AG08396 (cell line): ENCODE measurements around the gene B3GAT2.
A peak's percentile ranks its signal among the peaks of the same experiment; 100 is the strongest.
"Not testable (repeated sequence)": the region's sequence is repeated elsewhere in the genome, so short reads cannot be mapped to it uniquely, and the experiment has no call there.

Source experiments
- DNase-seq: peaks from one replicate; pipeline ENCODE4 v3.0.0; 2012; ENCODE audit warnings: low spot score, mixed read lengths

B3GAT2 gene, protein sequence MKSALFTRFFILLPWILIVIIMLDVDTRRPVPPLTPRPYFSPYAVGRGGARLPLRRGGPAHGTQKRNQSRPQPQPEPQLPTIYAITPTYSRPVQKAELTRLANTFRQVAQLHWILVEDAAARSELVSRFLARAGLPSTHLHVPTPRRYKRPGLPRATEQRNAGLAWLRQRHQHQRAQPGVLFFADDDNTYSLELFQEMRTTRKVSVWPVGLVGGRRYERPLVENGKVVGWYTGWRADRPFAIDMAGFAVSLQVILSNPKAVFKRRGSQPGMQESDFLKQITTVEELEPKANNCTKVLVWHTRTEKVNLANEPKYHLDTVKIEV

DNA sequence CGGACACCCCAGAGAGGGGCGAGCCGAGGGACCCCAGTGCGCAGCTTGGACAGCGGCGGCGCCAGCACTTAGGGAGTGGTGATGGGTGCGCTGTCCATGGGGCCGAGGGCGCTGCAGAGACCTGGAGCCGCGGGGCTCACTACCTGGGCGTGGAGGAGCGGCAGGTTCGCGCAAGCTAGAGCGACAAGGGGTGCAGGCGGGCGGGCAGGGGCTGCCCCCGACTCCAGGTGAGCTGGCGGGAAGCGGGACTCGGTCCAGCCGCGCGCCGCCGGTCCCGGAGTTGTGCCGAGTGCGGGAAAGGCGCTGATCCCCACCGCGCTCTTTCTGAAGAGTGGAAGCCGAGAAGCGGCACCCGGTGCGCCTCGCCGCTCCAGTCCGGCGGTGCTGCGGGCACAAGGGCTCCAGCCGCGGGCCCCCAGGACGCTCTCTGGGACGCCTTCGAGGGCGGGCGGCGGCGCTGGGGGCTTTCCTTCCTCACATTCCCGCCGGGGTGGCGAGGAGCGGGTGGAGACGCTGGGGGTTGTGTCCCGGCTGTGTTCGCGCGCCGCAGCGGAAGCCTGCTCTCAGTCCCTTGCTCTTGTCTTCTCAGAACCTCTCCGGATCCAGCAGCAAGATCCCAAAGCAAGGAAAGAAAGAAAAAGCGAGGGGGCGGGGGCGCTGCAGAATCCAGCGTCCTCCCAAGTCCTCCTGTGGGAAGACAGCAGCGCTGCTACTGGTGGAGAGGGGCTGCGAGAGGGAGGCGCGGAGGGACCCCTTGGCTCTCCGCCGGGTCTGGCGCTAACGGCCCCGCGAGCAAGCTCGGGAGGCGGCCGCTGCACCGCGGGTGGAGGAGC, at the start of gene B3GAT2:
B3GAT2 (minus strand) TSS at position 610 of the 833 bp plus-strand sequence. CDS start 631 bp downstream, outside the sequence.
- DNase-seq: peak; percentile 21

DNA sequence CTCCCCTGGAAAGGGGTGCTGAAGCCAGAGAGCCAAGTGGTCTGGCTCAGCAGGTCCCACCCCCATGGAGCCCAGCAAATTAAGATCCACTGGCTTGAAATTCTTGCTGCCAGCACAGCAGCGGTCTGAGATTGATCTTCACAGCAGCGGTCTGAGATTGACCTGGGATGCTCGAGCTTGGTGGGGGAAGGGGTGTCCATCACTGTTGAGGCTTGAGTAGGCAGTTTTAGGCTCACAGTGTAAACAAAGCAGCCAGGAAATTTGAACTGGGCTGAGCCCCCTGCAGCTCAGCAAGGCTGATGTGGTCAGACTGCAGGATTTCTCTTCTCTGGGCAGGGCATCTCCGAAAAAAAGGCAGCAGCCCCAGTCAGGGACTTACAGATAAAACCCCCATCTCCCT, 41.3 kb upstream of the B3GAT2 start:
- no peak for DNase-seq

DNA sequence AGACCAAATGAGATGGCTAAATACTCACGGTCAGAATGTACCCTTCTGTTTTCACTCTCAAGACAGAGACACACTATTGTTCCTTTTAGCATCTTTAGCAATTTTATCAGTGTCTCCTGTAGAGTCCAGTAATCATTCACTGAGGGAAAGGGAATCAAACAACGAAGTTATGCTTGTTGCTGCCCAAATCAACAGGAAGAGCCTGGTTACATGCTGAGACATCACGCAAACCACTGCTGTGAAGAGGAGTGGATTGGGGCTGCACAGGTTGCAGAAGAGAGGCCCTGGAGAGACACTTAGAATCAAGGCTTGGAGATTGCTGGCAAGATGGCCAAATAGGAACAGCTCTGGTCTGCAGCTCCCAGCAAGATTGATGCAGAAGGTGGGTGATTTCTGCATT, 40.5 kb upstream of the B3GAT2 start:
- DNase-seq: no peak

DNA sequence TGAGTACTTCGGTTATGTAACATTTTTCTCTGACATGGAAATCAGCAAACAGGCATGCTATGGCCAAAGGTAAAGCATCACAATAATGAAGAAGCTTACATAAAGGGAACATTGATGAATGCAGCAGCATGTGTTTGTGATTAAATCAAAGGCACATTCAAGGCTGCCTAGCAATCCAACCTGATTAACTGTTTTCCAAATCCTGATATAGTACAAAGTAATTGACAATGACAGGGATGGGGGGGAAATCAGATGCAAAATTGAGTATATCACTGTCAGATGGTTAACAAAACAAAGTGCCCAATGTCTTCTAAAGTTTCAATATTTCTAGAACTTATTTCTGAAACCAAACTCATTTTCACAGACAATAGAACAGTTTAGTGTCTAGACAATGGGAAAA, 39.2 kb upstream of the B3GAT2 start:
- no peak for DNase-seq

GRCh38 chr6:70995411-70995810, 38.6 kb upstream of the B3GAT2 start:
- DNase-seq: no peak

- no peak for DNase-seq
These were observed 34.4 kb upstream of the B3GAT2 start for GRCh38 chr6:70991253-70991652.

GRCh38 chr6:70985156-70985555, 28.3 kb upstream of the B3GAT2 start:
- DNase-seq: no peak

GRCh38 chr6:70982747-70983146, 25.9 kb upstream of the B3GAT2 start:
- DNase-seq: no peak

DNA sequence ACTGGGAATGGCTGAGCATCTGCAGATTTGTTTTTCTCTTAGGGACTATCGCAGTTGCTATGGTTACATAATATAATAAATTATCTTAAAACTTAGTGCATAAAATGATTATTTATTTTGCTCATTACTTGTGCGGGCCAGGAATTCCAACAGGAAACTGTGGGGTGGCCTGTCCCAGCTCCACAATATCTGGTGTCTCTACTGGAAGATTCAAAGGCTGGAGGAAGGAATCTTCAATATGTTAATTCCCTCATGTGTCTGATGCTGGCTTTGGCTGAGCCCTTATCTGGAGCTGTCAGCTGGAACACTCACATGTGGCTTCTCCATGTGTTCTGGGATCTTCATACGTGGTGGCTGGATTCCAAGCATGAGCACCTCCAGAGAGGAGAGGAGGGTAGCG, 23.9 kb upstream of the B3GAT2 start:
- no peak for DNase-seq

- no peak for DNase-seq
These were observed 16.7 kb upstream of the B3GAT2 start for GRCh38 chr6:70973604-70974003.

DNA sequence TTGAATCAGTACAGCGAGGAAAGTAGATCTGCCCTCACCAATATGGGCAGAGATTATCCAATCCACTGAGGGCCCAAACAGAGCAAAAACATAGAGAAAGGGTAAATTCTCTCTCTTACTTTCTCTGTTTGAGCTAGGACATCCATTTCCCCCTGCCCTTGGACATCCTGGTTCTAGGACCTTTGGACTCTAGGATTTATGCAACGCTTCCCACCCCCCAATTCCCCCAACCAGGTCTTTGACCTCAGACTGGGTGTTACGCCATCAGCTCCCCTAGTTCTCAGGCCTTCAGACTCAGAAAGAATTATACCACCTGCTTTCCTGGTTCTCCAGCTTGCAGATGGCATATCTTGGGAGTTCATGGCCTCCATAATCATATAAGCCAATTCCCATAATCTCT, 10.2 kb upstream of the B3GAT2 start:
- no peak for DNase-seq

DNA sequence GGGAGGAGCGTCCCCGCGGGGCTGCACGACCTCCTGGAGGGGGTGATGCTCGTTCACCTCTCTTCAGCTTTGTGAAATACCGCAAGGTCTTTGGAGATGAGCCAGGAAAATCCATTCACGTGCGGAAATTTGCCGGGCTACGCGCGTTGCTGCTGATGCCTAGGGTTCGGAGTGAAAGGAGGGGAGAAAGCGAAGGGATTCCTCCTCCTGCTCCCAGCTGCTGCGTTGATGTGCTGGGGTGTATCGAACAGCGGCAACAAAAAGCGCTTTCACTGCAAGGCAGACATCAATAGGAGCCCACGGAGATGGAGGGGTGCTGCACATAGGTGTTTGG, 391 bp upstream of the B3GAT2 start:
- no peak for DNase-seq

DNA sequence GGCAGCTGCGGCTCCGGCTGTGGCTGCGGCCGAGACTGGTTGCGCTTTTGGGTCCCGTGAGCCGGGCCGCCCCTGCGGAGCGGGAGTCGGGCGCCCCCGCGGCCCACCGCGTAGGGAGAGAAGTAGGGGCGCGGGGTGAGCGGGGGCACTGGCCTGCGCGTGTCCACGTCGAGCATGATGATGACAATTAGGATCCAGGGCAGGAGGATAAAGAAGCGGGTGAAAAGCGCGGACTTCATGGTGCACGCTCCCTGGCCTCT, 739 bp downstream of the B3GAT2 start:
- DNase-seq: no peak

- peak; percentile 81 for DNase-seq
These were observed 1.2 kb downstream of the B3GAT2 start for GRCh38 chr6:70955441-70956190.

DNA sequence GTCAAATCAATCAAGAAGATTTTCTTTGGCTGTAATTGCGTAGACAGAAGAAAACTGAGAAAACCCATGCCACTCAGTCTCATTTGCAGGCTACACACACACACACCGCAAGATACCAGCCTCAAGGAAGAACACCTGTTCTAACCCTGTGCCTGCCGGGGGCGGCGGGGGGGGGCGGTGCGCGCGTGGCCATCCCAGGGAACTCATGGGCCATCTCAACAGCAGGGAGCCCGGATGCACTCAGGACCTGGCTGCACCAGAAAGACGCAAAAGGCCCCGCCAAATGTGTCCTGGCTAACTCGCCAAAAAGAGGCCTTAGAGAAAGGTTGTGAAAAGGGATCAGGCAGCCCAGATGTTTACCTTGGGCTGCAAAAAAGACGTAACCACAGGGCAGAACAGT, 2.1 kb downstream of the B3GAT2 start:
- no peak for DNase-seq

- DNase-seq: no peak
These were observed 2.7 kb downstream of the B3GAT2 start for GRCh38 chr6:70954176-70954575.

GRCh38 chr6:70952608-70953165, 4.2 kb downstream of the B3GAT2 start:
- no peak for DNase-seq

DNA sequence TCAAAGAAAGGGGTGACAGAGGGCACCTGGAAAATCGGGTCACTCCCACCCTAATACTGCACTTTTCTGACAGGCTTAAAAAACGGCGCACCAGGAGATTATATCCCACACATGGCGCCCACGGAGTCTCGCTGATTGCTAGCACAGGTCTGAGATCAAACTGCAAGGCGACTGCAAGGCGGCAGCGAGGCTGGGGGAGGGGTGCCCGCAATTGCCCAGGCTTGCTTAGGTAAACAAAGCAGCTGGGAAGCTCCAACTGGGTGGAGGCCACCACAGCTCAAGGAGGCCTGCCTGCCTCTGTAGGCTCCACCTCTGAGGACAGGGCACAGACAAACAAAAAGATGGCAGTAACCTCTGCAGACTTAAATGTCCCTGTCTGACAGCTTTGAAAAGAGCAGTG, 12.5 kb downstream of the B3GAT2 start:
- not testable (repeated sequence) for DNase-seq

GRCh38 chr6:70933853-70934252, 23.0 kb downstream of the B3GAT2 start:
- DNase-seq: no peak

DNA sequence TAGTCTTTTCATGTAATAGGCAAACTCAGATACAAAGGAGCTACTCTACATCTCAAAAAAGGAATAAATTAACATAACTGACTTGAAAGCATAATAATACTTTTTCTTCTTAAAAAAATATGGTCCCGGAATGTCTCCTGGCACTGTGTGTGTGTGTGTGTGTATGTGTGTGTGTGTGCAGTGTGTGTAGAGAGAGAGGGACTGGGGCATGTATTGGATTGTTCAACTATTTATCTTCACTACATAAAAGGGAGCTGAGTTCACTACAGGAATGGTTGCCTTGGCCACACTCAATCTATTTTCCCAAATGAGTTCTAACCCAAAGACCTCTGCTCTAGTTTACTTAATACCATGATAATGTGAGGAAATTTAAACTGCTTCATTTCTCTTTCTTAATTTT, 51.1 kb downstream of the B3GAT2 start:
- DNase-seq: no peak

DNA sequence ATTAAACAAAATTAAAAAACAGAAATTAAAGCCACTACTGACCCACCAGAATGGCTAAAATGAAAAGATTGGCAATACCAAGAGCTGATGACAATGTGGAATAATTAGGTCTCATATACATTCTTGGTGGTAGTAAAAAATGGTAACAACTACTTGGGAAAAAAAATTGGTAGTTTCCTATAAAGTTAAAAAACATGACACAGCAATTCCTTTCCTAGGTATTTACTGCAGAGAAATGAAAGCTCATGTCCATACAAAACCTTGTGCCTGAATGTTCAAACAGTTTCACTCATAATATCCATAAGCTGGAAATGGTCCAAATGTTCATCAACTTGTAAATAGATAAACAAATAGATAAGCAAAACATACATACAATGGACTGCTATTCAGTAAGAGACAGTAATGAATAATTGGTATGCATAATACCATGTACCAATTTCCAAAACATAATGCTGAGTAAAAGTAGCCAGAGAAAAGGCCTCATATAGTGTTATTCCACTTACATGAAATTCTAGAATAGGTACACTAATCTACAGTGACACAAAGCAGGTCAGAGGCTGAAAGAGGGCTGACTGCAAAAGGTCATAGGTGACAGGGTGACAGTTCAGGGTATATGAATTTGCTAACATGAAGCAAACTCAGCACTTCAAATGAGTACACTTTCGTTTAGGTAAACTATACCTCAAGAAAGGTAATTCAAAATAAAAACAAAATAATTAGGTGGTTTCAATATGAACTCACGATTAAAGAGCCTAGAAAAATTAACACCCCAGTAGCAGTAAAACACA, 53.0 kb downstream of the B3GAT2 start:
- DNase-seq: no peak

- no peak for DNase-seq
These were observed 55.5 kb downstream of the B3GAT2 start for GRCh38 chr6:70901324-70901723.
